ENCODE data around the gene IPP. TPM values are rescaled to one million over a fixed set of nuclear protein-coding genes. Genes with fewer than 3 reads are reported as not detected.
"Not testable (repeated sequence)": the region's sequence is repeated elsewhere in the genome, so short reads cannot be mapped to it uniquely, and the experiment has no call there.

The IPP gene
- total RNA-seq, 1 experiment from 2014 or later, result 2.9 TPM

GRCh38 chr1:45684402-45684801 lies 66.1 kb downstream of the IPP start:
- DNase-seq (ENCODE audit: low spot score), result no peak

- DNase-seq (ENCODE audit: low spot score), result no peak
Measured at GRCh38 chr1:45682942-45683341, 67.5 kb downstream of the IPP start.

GRCh38 chr1:45679123-45679522 lies 71.3 kb downstream of the IPP start:
- DNase-seq (ENCODE audit: low spot score), result no peak

- no peak for DNase-seq (ENCODE audit: low spot score)
Measured at GRCh38 chr1:45678489-45678888, 72.0 kb downstream of the IPP start.

GRCh38 chr1:45677751-45678245 lies 72.7 kb downstream of the IPP start:
- DNase-seq (ENCODE audit: low spot score), result no peak

GRCh38 chr1:45676553-45676952 lies 73.9 kb downstream of the IPP start:
- not testable (repeated sequence) for DNase-seq (ENCODE audit: low spot score)

GRCh38 chr1:45674478-45674877 lies 76.0 kb downstream of the IPP start:
- no peak for DNase-seq (ENCODE audit: low spot score)

- DNase-seq (ENCODE audit: low spot score), result no peak
Measured at GRCh38 chr1:45673956-45674355, 76.5 kb downstream of the IPP start.

GRCh38 chr1:45669859-45670655 lies 80.4 kb downstream of the IPP start:
- DNase-seq (ENCODE audit: low spot score), result no peak

- DNase-seq (ENCODE audit: low spot score), result no peak
Measured at GRCh38 chr1:45669379-45669778, 81.1 kb downstream of the IPP start.

GRCh38 chr1:45668526-45668925 lies 81.9 kb downstream of the IPP start:
- no peak for DNase-seq (ENCODE audit: low spot score)

- DNase-seq (ENCODE audit: low spot score), result no peak
Measured at GRCh38 chr1:45667321-45668111, 82.9 kb downstream of the IPP start.

- DNase-seq (ENCODE audit: low spot score), result no peak
Measured at GRCh38 chr1:45666836-45667235, 83.6 kb downstream of the IPP start.

GRCh38 chr1:45660336-45660735 lies 90.1 kb downstream of the IPP start:
- DNase-seq (ENCODE audit: low spot score), result no peak

- DNase-seq (ENCODE audit: low spot score), result no peak
Measured at GRCh38 chr1:45659222-45659621, 91.2 kb downstream of the IPP start.

GRCh38 chr1:45658171-45658570 lies 92.3 kb downstream of the IPP start:
- DNase-seq (ENCODE audit: low spot score), result no peak

- DNase-seq (ENCODE audit: low spot score), result no peak
Measured at GRCh38 chr1:45656573-45657226, 93.8 kb downstream of the IPP start.

- no peak for DNase-seq (ENCODE audit: low spot score)
Measured at GRCh38 chr1:45654540-45655280, 95.7 kb downstream of the IPP start.

Data from HT-29 (cell line).